Stimulated activated CD4-positive, alpha-beta T cell treated with anti-CD3 and anti-CD28 coated beads, TNF-alpha, amount 100 ng/mL, for 24 hours (primary cell): Measurements from ENCODE around the gene JAKMIP1.

Experiments
- DNase-seq, 3 experiments: peaks; one replicate each; pipeline ENCODE4 v3.0.0-alpha.2; 2020; ENCODE audit warnings: low read depth in 3 of 3

The JAKMIP1 gene

GRCh38 chr4:6180841-6181631, 19.3 kb downstream of the JAKMIP1 start:
- DNase-seq: peak in 1 of 3 experiments; percentile 56

- DNase-seq: no peak
These were observed 21.0 kb downstream of the JAKMIP1 start for GRCh38 chr4:6179362-6179761.

GRCh38 chr4:6178757-6179156, 21.6 kb downstream of the JAKMIP1 start:
- no peak for DNase-seq

- DNase-seq: no peak
These were observed 22.7 kb downstream of the JAKMIP1 start for GRCh38 chr4:6177587-6178197.

GRCh38 chr4:6175426-6175825, 24.9 kb downstream of the JAKMIP1 start:
- no peak for DNase-seq

- no peak for DNase-seq
These were observed 27.5 kb downstream of the JAKMIP1 start for GRCh38 chr4:6172927-6173200.

- DNase-seq: no peak
These were observed 28.0 kb downstream of the JAKMIP1 start for GRCh38 chr4:6172093-6172926.

GRCh38 chr4:6169239-6169638, 31.1 kb downstream of the JAKMIP1 start:
- DNase-seq: no peak

- no peak for DNase-seq
These were observed 34.6 kb downstream of the JAKMIP1 start for GRCh38 chr4:6165766-6166165.

- no peak for DNase-seq
These were observed 37.5 kb downstream of the JAKMIP1 start for GRCh38 chr4:6162885-6163284.

GRCh38 chr4:6161921-6162464, 38.4 kb downstream of the JAKMIP1 start:
- no peak for DNase-seq

GRCh38 chr4:6160536-6160935, 39.8 kb downstream of the JAKMIP1 start:
- DNase-seq: no peak

GRCh38 chr4:6157926-6158325, 42.4 kb downstream of the JAKMIP1 start:
- DNase-seq: no peak

- no peak for DNase-seq
These were observed 44.2 kb downstream of the JAKMIP1 start for GRCh38 chr4:6155996-6156750.

GRCh38 chr4:6154875-6155274, 45.5 kb downstream of the JAKMIP1 start:
- no peak for DNase-seq

- DNase-seq: no peak
These were observed 46.5 kb downstream of the JAKMIP1 start for GRCh38 chr4:6153874-6154273.

GRCh38 chr4:6152869-6153705, 47.3 kb downstream of the JAKMIP1 start:
- DNase-seq: no peak

- DNase-seq: no peak
These were observed 50.2 kb downstream of the JAKMIP1 start for GRCh38 chr4:6150046-6150735.

- no peak for DNase-seq
These were observed 51.7 kb downstream of the JAKMIP1 start for GRCh38 chr4:6148506-6149205.

GRCh38 chr4:6147441-6147840, 52.9 kb downstream of the JAKMIP1 start:
- DNase-seq: no peak
